T-helper 1 cell treated with Interleukin-12 subunit alpha and Interleukin-12 subunit beta and Interleukin-4 antibody, amounts not matched to agents 30 μg/mL and 1 μg/mL, for 36 hours (primary cell): ENCODE data around the gene ANKZF1.

Source experiments
- H3K27ac Mint-ChIP-seq: one replicate; pipeline ENCODE4 v1.8.0; 2021; ENCODE audit warnings: mild to moderate bottlenecking, mixed read lengths
- H3K27me3 Mint-ChIP-seq: one replicate; pipeline ENCODE4 v1.8.0; 2021; ENCODE audit warnings: low read depth, mixed read lengths
- H3K36me3 Mint-ChIP-seq: one replicate; pipeline ENCODE4 v1.8.0; 2021; ENCODE audit warnings: low read depth, mixed read lengths
- H3K4me1 Mint-ChIP-seq: one replicate; pipeline ENCODE4 v1.8.0; 2021; ENCODE audit warnings: low read depth, mixed read lengths
- H3K4me3 Mint-ChIP-seq: one replicate; pipeline ENCODE4 v1.8.0; 2021; ENCODE audit warnings: mild to moderate bottlenecking, moderate library complexity, mixed read lengths
- H3K9me3 Mint-ChIP-seq: one replicate; pipeline ENCODE4 v1.8.0; 2021; ENCODE audit warnings: mixed read lengths

The ANKZF1 gene

DNA sequence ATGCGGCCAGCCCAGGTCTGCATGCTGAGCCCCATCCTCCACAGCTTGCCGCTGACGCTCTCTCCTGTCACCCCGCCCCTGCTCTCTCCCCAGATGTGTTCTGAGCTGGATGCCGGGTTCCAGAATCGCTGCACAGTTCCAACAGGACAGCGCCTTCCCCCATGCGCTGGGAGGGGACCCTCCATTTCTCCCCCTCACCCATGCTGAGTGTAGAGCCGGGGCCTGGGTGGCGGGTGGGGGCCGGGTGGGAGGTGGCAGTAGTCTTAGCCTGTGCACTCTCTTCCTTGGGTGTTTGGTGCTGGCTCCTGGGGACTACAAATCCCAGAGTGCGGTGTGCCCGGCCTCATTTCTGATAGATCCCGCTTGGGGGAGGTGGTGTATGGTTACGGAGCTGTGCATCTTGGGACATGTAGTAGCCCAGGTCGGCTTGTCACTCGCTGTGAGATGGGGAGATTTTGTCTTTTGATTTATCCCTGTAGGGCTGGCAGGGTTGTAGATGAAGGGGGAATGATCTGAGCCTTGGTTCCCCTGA lies 56.4 kb downstream of the ANKZF1 start:
- no peaks in the 10 kb centered on the region for H3K27me3 Mint-ChIP-seq
- H3K9me3 Mint-ChIP-seq: no peaks in the 10 kb centered on the region
- peaks cover 5% of the 10 kb centered on the region for H3K4me1 Mint-ChIP-seq
- H3K27ac Mint-ChIP-seq: no peak overlapping the region
- H3K36me3 Mint-ChIP-seq: peaks cover 13% of the 10 kb centered on the region
- H3K4me3 Mint-ChIP-seq: no peak overlapping the region
